ENCODE data around the gene SLPI.

DNA sequence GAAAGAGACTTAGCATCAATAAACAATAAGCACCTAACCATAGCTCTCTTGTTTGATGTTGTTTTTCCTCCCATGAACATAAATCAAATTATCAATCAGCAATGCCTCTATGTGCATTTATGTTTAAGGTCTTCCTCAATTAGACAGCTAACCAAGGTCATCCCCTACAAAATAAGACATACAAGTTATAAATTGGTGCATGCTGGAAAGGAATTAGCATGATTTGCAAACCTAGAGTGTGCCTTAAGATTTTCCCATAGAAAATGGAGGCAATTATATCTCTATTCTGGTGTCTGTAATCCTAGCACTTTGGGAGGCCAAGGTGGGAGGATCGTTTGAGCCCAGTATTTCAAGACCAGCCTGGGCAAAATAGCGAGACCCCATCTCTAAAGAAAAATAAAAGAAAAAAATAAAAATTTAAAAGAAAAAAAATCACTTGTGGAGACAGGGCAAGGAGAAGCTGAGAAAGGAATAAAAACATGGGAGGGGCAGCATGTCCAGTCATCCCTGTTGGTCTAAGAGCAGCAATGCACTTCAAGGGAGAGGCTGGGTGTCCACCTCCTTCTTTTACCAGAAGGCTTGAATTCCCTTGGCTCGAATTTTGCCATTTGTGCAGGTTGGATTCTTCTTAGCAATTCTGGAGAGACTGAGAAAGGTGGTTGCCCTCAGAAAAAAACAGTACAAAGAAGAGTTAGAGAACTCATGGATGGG, 9.3 kb upstream of the SLPI start:
- TF ChIP-seq, protein P1, sequence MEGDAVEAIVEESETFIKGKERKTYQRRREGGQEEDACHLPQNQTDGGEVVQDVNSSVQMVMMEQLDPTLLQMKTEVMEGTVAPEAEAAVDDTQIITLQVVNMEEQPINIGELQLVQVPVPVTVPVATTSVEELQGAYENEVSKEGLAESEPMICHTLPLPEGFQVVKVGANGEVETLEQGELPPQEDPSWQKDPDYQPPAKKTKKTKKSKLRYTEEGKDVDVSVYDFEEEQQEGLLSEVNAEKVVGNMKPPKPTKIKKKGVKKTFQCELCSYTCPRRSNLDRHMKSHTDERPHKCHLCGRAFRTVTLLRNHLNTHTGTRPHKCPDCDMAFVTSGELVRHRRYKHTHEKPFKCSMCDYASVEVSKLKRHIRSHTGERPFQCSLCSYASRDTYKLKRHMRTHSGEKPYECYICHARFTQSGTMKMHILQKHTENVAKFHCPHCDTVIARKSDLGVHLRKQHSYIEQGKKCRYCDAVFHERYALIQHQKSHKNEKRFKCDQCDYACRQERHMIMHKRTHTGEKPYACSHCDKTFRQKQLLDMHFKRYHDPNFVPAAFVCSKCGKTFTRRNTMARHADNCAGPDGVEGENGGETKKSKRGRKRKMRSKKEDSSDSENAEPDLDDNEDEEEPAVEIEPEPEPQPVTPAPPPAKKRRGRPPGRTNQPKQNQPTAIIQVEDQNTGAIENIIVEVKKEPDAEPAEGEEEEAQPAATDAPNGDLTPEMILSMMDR (IDR thresholded peaks at IDR 0.05) = no peak
- no peak for TF ChIP-seq POLR2A (IDR thresholded peaks at IDR 0.05)
